GM12878 (cell line): ENCODE results near the gene TLR9. TPM values are rescaled to one million over a fixed set of nuclear protein-coding genes. Genes with fewer than 3 reads are reported as not detected.

Source experiments
- ATAC-seq: fragments of 200-7000 bp; cut with Tn5 transposase; 3 replicates; pipeline ENCODE4 v1.9.1; 2020; ENCODE audit warnings: mild to moderate bottlenecking, moderate library complexity
- BruUV-seq: library from RNA; stranded (reverse); fragments of 400-500 nt; replicated peaks from 2 replicates; lab custom pipeline; 2021; lab: Mats Ljungman, UMichigan
- CTCF ChIA-PET: fragments of 300-600 bp; sonication (Branson Sonifier 250); formaldehyde crosslinking; extraction: SDS; loops from one replicate; lab custom pipeline; 2021; ENCODE audit warnings: inconsistent platforms; lab: Yijun Ruan, JAX
- POLR2A ChIA-PET: fragments of 350-600 bp; formaldehyde crosslinking; extraction: SDS; loops from one replicate; lab custom pipeline; 2021; ENCODE audit warnings: inconsistent platforms; lab: Charles Lee
- RAD21 ChIA-PET: fragments of 300-600 bp; sonication (Branson Sonifier 250); formaldehyde crosslinking; loops from one replicate; lab custom pipeline; 2023; ENCODE audit warnings: antibody characterized with exemption; ENCODE audit not compliant: unreplicated experiment; lab: Charles Lee
- SMC1A ChIA-PET: fragments of 300-600 bp; sonication (Branson Sonifier 250); formaldehyde crosslinking; loops from one replicate; lab custom pipeline; 2023; ENCODE audit not compliant: unreplicated experiment, uncharacterized antibody; lab: Charles Lee
- DNase-seq: peaks from one replicate; pipeline ENCODE4 v3.0.0-alpha.2; 2011; ENCODE audit warnings: low read depth, low spot score
- FAIRE-seq: peaks from 3 replicates; lab custom pipeline; 2011; peaks lifted over from hg19 to GRCh38; lab: Jason Lieb, UNC
- H2AFZ ChIP-seq: 2 replicates; pipeline ENCODE4 v1.6.0; 2011; ENCODE audit warnings: low read depth, low read length, control low read depth; ENCODE audit not compliant: control insufficient read depth
- H3K27ac ChIP-seq: 2 replicates; pipeline ENCODE4 v1.5.1; 2011; ENCODE audit warnings: control low read depth; ENCODE audit not compliant: control insufficient read depth, insufficient read depth
- H3K27me3 ChIP-seq, 2 experiments: replicated peaks in 1 of 2; 2 replicates each; pipeline versions ENCODE4 v1.6.0 to v1.6.1; 2011; ENCODE audit warnings: low read length in 1 of 2; ENCODE audit not compliant: control insufficient read depth in 2 of 2, insufficient read depth in 2 of 2
- H3K36me3 ChIP-seq, 2 experiments: 2 replicates each; pipeline ENCODE4 v1.5.1; 2011; ENCODE audit warnings: low read length in 1 of 2; ENCODE audit not compliant: control insufficient read depth in 2 of 2, insufficient read depth in 2 of 2
- H3K4me1 ChIP-seq: 2 replicates; pipeline ENCODE4 v1.6.1; 2011; ENCODE audit warnings: mild to moderate bottlenecking, low read length, moderate library complexity, mixed read lengths; ENCODE audit not compliant: control insufficient read depth, insufficient read depth
- H3K4me2 ChIP-seq: 2 replicates; pipeline ENCODE4 v1.6.0; 2011; ENCODE audit warnings: control low read depth; ENCODE audit not compliant: control insufficient read depth, insufficient read depth
- H3K4me3 ChIP-seq: fragments of 200-600 bp; sonication (generic); 2 replicates; pipeline ENCODE4 v1.5.1; 2016
- H3K79me2 ChIP-seq: 2 replicates; pipeline ENCODE4 v1.6.0; 2011; ENCODE audit warnings: low read length; ENCODE audit not compliant: control insufficient read depth, insufficient read depth
- H3K9ac ChIP-seq: 2 replicates; pipeline ENCODE4 v1.8.0; 2011; ENCODE audit warnings: low read length, control low read depth, mixed read lengths; ENCODE audit not compliant: control insufficient read depth, insufficient read depth
- H3K9me3 ChIP-seq: replicated peaks from 3 replicates; pipeline ENCODE4 v1.5.1; 2011; ENCODE audit warnings: mild to moderate bottlenecking, low read length; ENCODE audit not compliant: control insufficient read depth, insufficient read depth
- H4K20me1 ChIP-seq: 2 replicates; pipeline ENCODE4 v1.6.0; 2011; ENCODE audit not compliant: control insufficient read depth, insufficient read depth
- ATF3 ChIP-seq: IDR thresholded peaks from 2 replicates; pipeline ENCODE4 v1.6.1; 2011; ENCODE audit warnings: low read depth, mild to moderate bottlenecking, low read length, moderate library complexity, borderline replicate concordance; ENCODE audit errors: extremely low read depth
- BHLHE40 ChIP-seq, 2 experiments: fragments of 450-650 bp in 1 of 2; IDR thresholded peaks; 2 replicates each; pipeline ENCODE4 v1.6.1; 2011 to 2017; ENCODE audit warnings: low read depth in 2 of 2, borderline replicate concordance in 1 of 2, improper control_type of control experiment in 1 of 2, low read length in 1 of 2, mild to moderate bottlenecking in 1 of 2
- CTCF ChIP-seq, 3 experiments: IDR thresholded peaks in 2 of 3; conservative IDR thresholded peaks in 1 of 3; 2 replicates each; pipeline ENCODE4 v1.5.1; 2011; ENCODE audit warnings: low read depth in 3 of 3, low read length in 3 of 3, mild to moderate bottlenecking in 3 of 3, control low read depth in 2 of 3, moderate library complexity in 2 of 3, inconsistent platforms in 1 of 3, mixed read lengths in 1 of 3; ENCODE audit not compliant: control insufficient read depth in 2 of 3, insufficient read depth in 1 of 3; ENCODE audit errors: extremely low read depth in 1 of 3
- EZH2 ChIP-seq: IDR thresholded peaks from 2 replicates; pipeline ENCODE4 v1.6.1; 2012; ENCODE audit warnings: low read depth, mild to moderate bottlenecking, control low read depth, inconsistent platforms, low read length, borderline replicate concordance; ENCODE audit not compliant: control insufficient read depth
- GATAD2B ChIP-seq: fragments of 450-650 bp; conservative IDR thresholded peaks from 2 replicates; pipeline ENCODE4 v1.6.1; 2017; ENCODE audit warnings: low read depth, mild to moderate bottlenecking, moderate library complexity
- HDGF ChIP-seq: fragments of 450-650 bp; IDR thresholded peaks from 2 replicates; pipeline ENCODE4 v1.6.1; 2016; ENCODE audit warnings: antibody characterized with exemption
- IRF4 ChIP-seq: IDR thresholded peaks from 2 replicates; pipeline ENCODE4 v1.6.1; 2011; ENCODE audit warnings: low read depth, low read length
- LARP7 ChIP-seq: fragments of 450-650 bp; IDR thresholded peaks from 2 replicates; pipeline ENCODE4 v1.6.1; 2017; ENCODE audit warnings: mild to moderate bottlenecking
- PAX5 ChIP-seq: IDR thresholded peaks from 2 replicates; pipeline ENCODE4 v1.6.1; 2011; ENCODE audit warnings: low read depth, low read length, borderline replicate concordance
- POLR2AphosphoS2 ChIP-seq: IDR thresholded peaks from 2 replicates; pipeline ENCODE4 v1.6.1; 2011; ENCODE audit warnings: low read depth, mild to moderate bottlenecking, low read length, improper control_type of control experiment, moderate library complexity
- POLR2AphosphoS5 ChIP-seq: IDR thresholded peaks from 2 replicates; pipeline ENCODE4 v1.6.1; 2011; ENCODE audit warnings: mild to moderate bottlenecking, low read length, inconsistent platforms
- RAD21 ChIP-seq: IDR thresholded peaks from 2 replicates; pipeline ENCODE4 v1.6.1; 2011; ENCODE audit warnings: mild to moderate bottlenecking, low read depth, low read length, moderate library complexity; ENCODE audit not compliant: insufficient read depth
- SMAD1 ChIP-seq: fragments of 450-650 bp; IDR thresholded peaks from 2 replicates; pipeline ENCODE4 v1.6.1; 2018; ENCODE audit warnings: mild to moderate bottlenecking, low read depth; ENCODE audit not compliant: partially characterized antibody
- SMARCA5 ChIP-seq: fragments of 450-650 bp; IDR thresholded peaks from 2 replicates; pipeline ENCODE4 v1.6.1; 2017; ENCODE audit warnings: mild to moderate bottlenecking
- SMC3 ChIP-seq: IDR thresholded peaks from 2 replicates; pipeline ENCODE4 v1.6.1; 2011; ENCODE audit warnings: low read length, improper control_type of control experiment, borderline replicate concordance
- TBL1XR1 ChIP-seq: IDR thresholded peaks from 2 replicates; pipeline ENCODE4 v1.6.1; 2012; ENCODE audit warnings: low read depth, low read length, improper control_type of control experiment
- TCF12 ChIP-seq: IDR thresholded peaks from 2 replicates; pipeline ENCODE4 v1.6.1; 2011; ENCODE audit warnings: low read depth, mild to moderate bottlenecking, low read length
- YBX1 ChIP-seq: fragments of 450-650 bp; IDR thresholded peaks from 2 replicates; pipeline ENCODE4 v1.6.1; 2016; ENCODE audit warnings: antibody characterized with exemption
- WGBS: methylation state at CpG from one replicate; pipeline ENCODE4 v1.1.6; 2016; ENCODE audit warnings: low lambda C conversion rate; ENCODE audit not compliant: insufficient replicate concordance, insufficient coverage; ENCODE audit errors: missing lambda C conversion rate; 5-methylcytosine and 5-hydroxymethylcytosine counted together
- in situ Hi-C: fragments of 300-500 bp; cut with MboI; formaldehyde crosslinking; loops from 9 replicates; pipeline ENCODE4 v1.14.3; 2018; ENCODE audit warnings: mixed read lengths
- intact Hi-C: fragments of 100-400 bp; cut with micrococcal nuclease; formaldehyde crosslinking; loops from one replicate; pipeline ENCODE4 v1.14.2; 2022; ENCODE audit not compliant: unreplicated experiment
- polyA plus RNA-seq, 11 experiments: library from polyadenylated mRNA; depleted of rRNA in 4 of 11; unstranded in 6 of 11; stranded (reverse) in 5 of 11; fragments of >200 nt; fragmentation: Nextera tagmentation in 4 of 11; fragmentation: Illumina TruSeq in 1 of 11; extraction: Ambion mirVana in 4 of 11; extraction: Trizol in 1 of 11; gene quantifications; 1 replicate in 1 of 11; 2 replicates in 10 of 11; pipeline versions ENCODE4 v1.2.1 to v1.2.3, GENCODE V29; 2011 to 2016; ENCODE audit warnings: inconsistent platforms in 2 of 11, missing spikeins in 2 of 11, low read depth in 1 of 11
- total RNA-seq, 4 experiments: library from RNA; depleted of rRNA in 3 of 4; stranded (reverse); fragments of >200 nt in 3 of 4; fragmentation: Illumina TruSeq in 1 of 4; extraction: Trizol in 1 of 4; gene quantifications; 2 replicates each; pipeline versions ENCODE4 v1.2.1 to v1.2.3, GENCODE V29; 2013 to 2021

TLR9 gene
- total and polyA plus RNA-seq, 10 of the 15 experiments (the other 5 are each of a cell fraction or from before 2014, with no cell fraction given): 0.10 to 4.8 (median 0.53) TPM; not detected in 1

GRCh38 chr3:52231502-52232278 lies 6.2 kb upstream of the TLR9 start:
- FAIRE-seq (peak; percentile 18), DNase-seq (no peak), ATAC-seq (peak; percentile 92)
- RAD21 ChIA-PET: interaction anchor here (0.6 to 3.1 kb wide), 21 partner anchors 9 to 215 kb away, joined by 3 to 30 read pairs (median 5); partner anchors contain the start of genes GLYCTK, POC1A, PPM1M and WDR82
- peaks cover 9% of the 10 kb centered on the region for H3K4me1 ChIP-seq
- H3K9ac ChIP-seq: no peak overlapping the region
- peaks cover 6% of the 10 kb centered on the region for H3K79me2 ChIP-seq
- in situ Hi-C loops: loop anchor here (5.0 kb wide), 1 partner anchor 111 kb away; no protein-coding TSS in a partner anchor
- H2AFZ ChIP-seq: no peak overlapping the region
- WGBS: 59% methylated on average over 34 of the region's 34 CpGs
- POLR2A ChIA-PET: interaction anchor here (0.5 to 2.4 kb wide), 13 partner anchors 13 to 181 kb away, joined by 3 to 8 read pairs (median 3); partner anchors contain the start of gene WDR82
- peak overlapping the region; percentile 35 for H3K4me2 ChIP-seq
- intact Hi-C loops: no loop called here
- H3K27me3 ChIP-seq: no peaks in the 10 kb centered on the region
- CTCF ChIA-PET: interaction anchor here (0.5 to 5.7 kb wide), 43 partner anchors 9 to 475 kb away, joined by 3 to 91 read pairs (median 4); partner anchors contain the start of genes GLYCTK and WDR82
- H4K20me1 ChIP-seq: no peaks in the 10 kb centered on the region
- H3K4me3 ChIP-seq: no peak overlapping the region
- H3K36me3 ChIP-seq: peaks cover 14 to 27% of the 10 kb centered on the region in 2 experiments
- no peak overlapping the region for H3K27ac ChIP-seq
- H3K9me3 ChIP-seq: no peaks in the 10 kb centered on the region
- SMC1A ChIA-PET: interaction anchor here (0.7 to 2.9 kb wide), 16 partner anchors 8 to 220 kb away, joined by 3 to 36 read pairs (median 4); partner anchors contain the start of genes PPM1M and WDR82
- no TSS peak for BruUV-seq
- TF ChIP-seq PAX5 (0 out of 2 replicates have a peak, but pooled peaks have one; percentile 18), CTCF (IDR thresholded peaks at IDR 0.05 in 2 of 3, conservative IDR thresholded peaks at IDR 0.05 in 1 of 3; ENCODE audit: control insufficient read depth in 2 of 3, extremely low read depth in 1 of 3, insufficient read depth in 1 of 3, low read depth in 3 of 3, low read length in 3 of 3) (peak; percentile 92 to 98 (median 95)), SMARCA5 (peak; percentile 46; the same call in 1 of the 2 replicates), YBX1 (no peak), RAD21 (peak; percentile 78), POLR2AphosphoS5 (0 out of 2 replicates have a peak, but pooled peaks have one; percentile 49), TCF12 (0 out of 2 replicates have a peak, but pooled peaks have one; percentile 20), POLR2AphosphoS2 (peak; percentile 40; the same call in 1 of the 2 replicates), IRF4 (0 out of 2 replicates have a peak, but pooled peaks have one; percentile 23), SMAD1 (peak; percentile 86), EZH2 (no peak), SMC3 (peak; percentile 77), HDGF (0 out of 2 replicates have a peak, but pooled peaks have one; percentile 42), LARP7 (peak; percentile 48; the same call in 1 of the 2 replicates), BHLHE40 (IDR thresholded peaks at IDR 0.05; ENCODE audit: borderline replicate concordance in 1 of 2, low read depth in 2 of 2, low read length in 1 of 2) (peak in 1 of 2 experiments; percentile 48; a peak in 1 of 4 replicates), ATF3 (no peak), GATAD2B (no peak), TBL1XR1 (no peak)
